Upper lobe of left lung (tissue), 4 donors: ENCODE measurements around the gene ERVV-1.

Experiments
- POLR2A ChIP-seq, 4 donors: fragments of 450-650 bp; IDR thresholded peaks; one replicate each; pipeline ENCODE4 v1.5.1; 2016 to 2017; ENCODE audit warnings: antibody characterized with exemption in 4 of 4, mild to moderate bottlenecking in 2 of 4
- TF ChIP-seq, protein P1 (sequence below), 6 experiments: fragments of 450-650 bp in 4 of 6; fragments of 200-600 bp in 2 of 6; sonication (generic) in 2 of 6; IDR thresholded peaks; one replicate each; pipeline ENCODE4 v1.5.1; 2016 to 2019; ENCODE audit warnings: antibody characterized with exemption in 6 of 6

DNA sequence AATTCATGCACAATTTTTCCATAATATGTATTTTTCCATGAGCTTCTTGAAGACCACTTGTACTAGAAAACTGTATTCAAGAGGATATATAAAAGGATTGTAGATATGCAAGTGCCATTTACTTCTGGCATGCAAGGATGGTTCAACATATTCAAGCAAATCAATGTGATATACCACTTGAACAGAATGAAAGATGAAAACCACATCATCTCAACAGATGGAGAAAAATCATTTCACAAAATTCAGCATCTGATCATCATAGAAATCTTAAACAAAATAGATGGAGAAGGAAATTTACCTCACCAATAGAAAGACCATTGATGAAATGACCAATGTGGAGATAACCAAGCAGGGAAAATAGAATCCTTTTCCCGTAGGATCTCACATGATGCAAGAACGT is 45.9 kb upstream of the ERVV-1 start:
- TF ChIP-seq, protein P1, sequence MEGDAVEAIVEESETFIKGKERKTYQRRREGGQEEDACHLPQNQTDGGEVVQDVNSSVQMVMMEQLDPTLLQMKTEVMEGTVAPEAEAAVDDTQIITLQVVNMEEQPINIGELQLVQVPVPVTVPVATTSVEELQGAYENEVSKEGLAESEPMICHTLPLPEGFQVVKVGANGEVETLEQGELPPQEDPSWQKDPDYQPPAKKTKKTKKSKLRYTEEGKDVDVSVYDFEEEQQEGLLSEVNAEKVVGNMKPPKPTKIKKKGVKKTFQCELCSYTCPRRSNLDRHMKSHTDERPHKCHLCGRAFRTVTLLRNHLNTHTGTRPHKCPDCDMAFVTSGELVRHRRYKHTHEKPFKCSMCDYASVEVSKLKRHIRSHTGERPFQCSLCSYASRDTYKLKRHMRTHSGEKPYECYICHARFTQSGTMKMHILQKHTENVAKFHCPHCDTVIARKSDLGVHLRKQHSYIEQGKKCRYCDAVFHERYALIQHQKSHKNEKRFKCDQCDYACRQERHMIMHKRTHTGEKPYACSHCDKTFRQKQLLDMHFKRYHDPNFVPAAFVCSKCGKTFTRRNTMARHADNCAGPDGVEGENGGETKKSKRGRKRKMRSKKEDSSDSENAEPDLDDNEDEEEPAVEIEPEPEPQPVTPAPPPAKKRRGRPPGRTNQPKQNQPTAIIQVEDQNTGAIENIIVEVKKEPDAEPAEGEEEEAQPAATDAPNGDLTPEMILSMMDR (IDR thresholded peaks at IDR 0.05) = no peak
- TF ChIP-seq POLR2A (IDR thresholded peaks at IDR 0.05) = no peak
